DMS 273 (cell line): ENCODE results near the gene TAF1B.

Experiments used
- DNase-seq: peaks from one replicate; lab custom pipeline; 2025; ENCODE audit not compliant: unreplicated experiment; lab: John Stamatoyannopoulos, UW

The TAF1B gene

GRCh38 chr2:9843229-9844035 lies at the start of gene TAF1B:
TSS of gene TAF1B (plus strand) at chr2:9843474. CDS start at chr2:9843542, 68 bp downstream.
- peak; percentile 99 for DNase-seq

GRCh38 chr2:9793918-9794717 lies 49.2 kb upstream of the TAF1B start:
- no peak for DNase-seq

- no peak for DNase-seq
These were observed 48.2 kb upstream of the TAF1B start for GRCh38 chr2:9795071-9795470.

- peak; percentile 16 for DNase-seq
These were observed 46.9 kb upstream of the TAF1B start for GRCh38 chr2:9796056-9797010.

GRCh38 chr2:9797086-9797485 lies 46.2 kb upstream of the TAF1B start:
- DNase-seq: no peak

- no peak for DNase-seq
These were observed 45.4 kb upstream of the TAF1B start for GRCh38 chr2:9797681-9798556.

GRCh38 chr2:9799011-9799596 lies 44.2 kb upstream of the TAF1B start:
- no peak for DNase-seq

GRCh38 chr2:9799729-9800632 lies 43.3 kb upstream of the TAF1B start:
- DNase-seq: peak; percentile 92

- DNase-seq: no peak
These were observed 42.7 kb upstream of the TAF1B start for GRCh38 chr2:9800639-9800974.

GRCh38 chr2:9800975-9801726 lies 42.1 kb upstream of the TAF1B start:
- no peak for DNase-seq

- DNase-seq: no peak
These were observed 40.7 kb upstream of the TAF1B start for GRCh38 chr2:9802576-9802993.

- DNase-seq: no peak
These were observed 40.1 kb upstream of the TAF1B start for GRCh38 chr2:9803023-9803805.

- peak; percentile 72 for DNase-seq
These were observed 37.6 kb upstream of the TAF1B start for GRCh38 chr2:9805435-9806297.

GRCh38 chr2:9806298-9806610 lies 37.0 kb upstream of the TAF1B start:
- DNase-seq: no peak

GRCh38 chr2:9806656-9807055 lies 36.6 kb upstream of the TAF1B start:
- DNase-seq: no peak

GRCh38 chr2:9807056-9807455 lies 36.2 kb upstream of the TAF1B start:
- no peak for DNase-seq
